ENCODE data around the gene RB1. TPM values are rescaled to one million over a fixed set of nuclear protein-coding genes. Genes with fewer than 3 reads are reported as not detected.

RB1 gene
- 10 to 100 TPM; 42.1 to 43.7 TPM for total RNA-seq

GRCh38 chr13:48303359-48304142 is at the start of gene RB1:
TSS of gene RB1 (plus strand) at chr13:48303751. CDS start at chr13:48303913, 162 bp downstream.
- peak within 1 kb of the TSS; percentile 86 to 96 for H3K4me3 ChIP-seq
- TF ChIP-seq POLR2A (IDR thresholded peaks at IDR 0.05) (peak; percentile 95), POLR2AphosphoS5 (IDR thresholded peaks at IDR 0.05) (peak; percentile 95), CTCF (IDR thresholded peaks at IDR 0.05) (peak in 1 of 4 experiments; percentile 16)
- intact Hi-C loops (cut with DNase I), result loop anchor here (2.0 to 10.0 kb wide), 4 partner anchors 71 to 266 kb away; partner anchors contain the start of genes ITM2B, MED4 and NUDT15
- no peaks in the 10 kb centered on the region for H3K9me3 ChIP-seq
- H3K36me3 ChIP-seq, result no peaks in the 10 kb centered on the region
- H3K27ac ChIP-seq, result peak within 1 kb of the TSS; percentile 97 to 99
- no peaks in the 10 kb centered on the region for H3K27me3 ChIP-seq (replicated peaks; ENCODE audit: insufficient read depth)
- under 1% methylated on average over 79 of the region's 96 CpGs for WGBS
- H3K4me1 ChIP-seq (replicated peaks), result no peaks in the 10 kb centered on the region
- DNase-seq (ENCODE audit: low spot score), result peak; percentile 87

GRCh38 chr13:48253849-48254248 is 49.7 kb upstream of the RB1 start:
- no peak overlapping the region for H3K27ac ChIP-seq
- no peak for DNase-seq (ENCODE audit: low spot score)
- peaks cover 4 to 14% of the 10 kb centered on the region in 2 donors for H3K36me3 ChIP-seq
- H3K27me3 ChIP-seq (replicated peaks; ENCODE audit: insufficient read depth), result no peaks in the 10 kb centered on the region
- 54% methylated on average over 2 of the region's 2 CpGs for WGBS
- TF ChIP-seq CTCF (IDR thresholded peaks at IDR 0.05) (no peak), POLR2A (IDR thresholded peaks at IDR 0.05) (no peak), POLR2AphosphoS5 (IDR thresholded peaks at IDR 0.05) (no peak)
- no peaks in the 10 kb centered on the region for H3K9me3 ChIP-seq
- H3K4me3 ChIP-seq, result no peak overlapping the region
- intact Hi-C loops (cut with DNase I), result no loop called here
- no peaks in the 10 kb centered on the region for H3K4me1 ChIP-seq (replicated peaks)

- no peaks in the 10 kb centered on the region for H3K4me1 ChIP-seq (replicated peaks)
- 92% methylated on average over 13 of the region's 13 CpGs for WGBS
- H3K27me3 ChIP-seq (replicated peaks; ENCODE audit: insufficient read depth), result no peaks in the 10 kb centered on the region
- H3K36me3 ChIP-seq, result peaks cover 9 to 17% of the 10 kb centered on the region in 2 donors
- H3K4me3 ChIP-seq, result no peak overlapping the region
- no peaks in the 10 kb centered on the region for H3K9me3 ChIP-seq
- no peak for TF ChIP-seq POLR2A (IDR thresholded peaks at IDR 0.05)
- TF ChIP-seq POLR2AphosphoS5 (IDR thresholded peaks at IDR 0.05), result no peak
- intact Hi-C loops (cut with DNase I), result no loop called here
- DNase-seq (ENCODE audit: low spot score), result no peak
- H3K27ac ChIP-seq, result no peak overlapping the region
Observed at GRCh38 chr13:48255090-48255489, 48.5 kb upstream of the RB1 start.

- WGBS, result 50% methylated on average over 1 of the region's 1 CpG
- Histone ChIP-seq H3K27me3 (replicated peaks; ENCODE audit: insufficient read depth) (no peaks in the 10 kb centered on the region), H3K36me3 (peaks cover 12 to 17% of the 10 kb centered on the region in 2 donors)
Observed at GRCh38 chr13:48255954-48256353, 47.6 kb upstream of the RB1 start.

GRCh38 chr13:48258002-48258401 is 45.5 kb upstream of the RB1 start:
- no peak for DNase-seq (ENCODE audit: low spot score)
- no peaks in the 10 kb centered on the region for H3K4me1 ChIP-seq (replicated peaks)
- H3K4me3 ChIP-seq, result no peak overlapping the region
- no peak for TF ChIP-seq POLR2A (IDR thresholded peaks at IDR 0.05)
- TF ChIP-seq POLR2AphosphoS5 (IDR thresholded peaks at IDR 0.05), result no peak
- TF ChIP-seq CTCF (IDR thresholded peaks at IDR 0.05), result no peak
- H3K27me3 ChIP-seq (replicated peaks; ENCODE audit: insufficient read depth), result no peaks in the 10 kb centered on the region
- intact Hi-C loops (cut with DNase I), result no loop called here
- no peak overlapping the region for H3K27ac ChIP-seq
- H3K9me3 ChIP-seq, result no peaks in the 10 kb centered on the region
- H3K36me3 ChIP-seq, result peaks cover 17% of the 10 kb centered on the region in 2 donors

More at GRCh38 chr13:48255954-48256353, 47.6 kb upstream of the RB1 start:
- no peak overlapping the region for H3K4me3 ChIP-seq
- no peak for DNase-seq (ENCODE audit: low spot score)
- H3K27ac ChIP-seq, result no peak overlapping the region
- no peaks in the 10 kb centered on the region for H3K9me3 ChIP-seq
- H3K4me1 ChIP-seq (replicated peaks), result no peaks in the 10 kb centered on the region
- intact Hi-C loops (cut with DNase I), result no loop called here
- TF ChIP-seq POLR2AphosphoS5 (IDR thresholded peaks at IDR 0.05), result no peak
- no peak for TF ChIP-seq CTCF (IDR thresholded peaks at IDR 0.05)
- TF ChIP-seq POLR2A (IDR thresholded peaks at IDR 0.05), result no peak
